ENCODE results near the gene KIF3B.

Gene KIF3B

DNA sequence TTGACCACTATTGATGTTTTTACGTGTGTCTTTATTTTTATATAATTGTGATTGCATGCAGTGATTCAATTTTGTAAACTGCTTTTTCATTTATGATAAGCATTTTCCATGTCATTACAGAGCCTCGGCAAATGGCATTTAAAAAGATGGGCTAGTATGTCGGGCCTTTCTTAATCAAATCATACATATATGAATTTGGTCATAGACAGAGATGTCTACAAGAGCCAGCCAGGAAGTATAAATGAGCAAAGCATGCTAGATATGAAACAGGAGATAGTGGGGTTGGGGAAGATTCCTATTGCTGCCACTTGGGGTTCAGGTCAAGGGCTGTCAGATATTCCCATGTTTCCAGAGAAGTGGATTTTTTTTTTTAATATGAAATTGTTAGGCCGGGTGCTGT, 20.0 kb downstream of the KIF3B start:
- Histone ChIP-seq H3K27ac (replicated peaks) (no peak overlapping the region), H3K27me3 (ENCODE audit: insufficient read depth, poor library complexity, severe bottlenecking) (no peaks in the 10 kb centered on the region), H3K4me3 (replicated peaks; ENCODE audit: insufficient read depth, low read length) (no peak overlapping the region)
- TF ChIP-seq POLR2AphosphoS5 (IDR thresholded peaks at IDR 0.05; ENCODE audit: low read depth) (no peak), SPI1 (IDR thresholded peaks at IDR 0.05; ENCODE audit: borderline replicate concordance, low read depth) (no peak), GABPA (IDR thresholded peaks at IDR 0.05; ENCODE audit: low read depth) (no peak)
- TF ChIP-seq, protein P1, sequence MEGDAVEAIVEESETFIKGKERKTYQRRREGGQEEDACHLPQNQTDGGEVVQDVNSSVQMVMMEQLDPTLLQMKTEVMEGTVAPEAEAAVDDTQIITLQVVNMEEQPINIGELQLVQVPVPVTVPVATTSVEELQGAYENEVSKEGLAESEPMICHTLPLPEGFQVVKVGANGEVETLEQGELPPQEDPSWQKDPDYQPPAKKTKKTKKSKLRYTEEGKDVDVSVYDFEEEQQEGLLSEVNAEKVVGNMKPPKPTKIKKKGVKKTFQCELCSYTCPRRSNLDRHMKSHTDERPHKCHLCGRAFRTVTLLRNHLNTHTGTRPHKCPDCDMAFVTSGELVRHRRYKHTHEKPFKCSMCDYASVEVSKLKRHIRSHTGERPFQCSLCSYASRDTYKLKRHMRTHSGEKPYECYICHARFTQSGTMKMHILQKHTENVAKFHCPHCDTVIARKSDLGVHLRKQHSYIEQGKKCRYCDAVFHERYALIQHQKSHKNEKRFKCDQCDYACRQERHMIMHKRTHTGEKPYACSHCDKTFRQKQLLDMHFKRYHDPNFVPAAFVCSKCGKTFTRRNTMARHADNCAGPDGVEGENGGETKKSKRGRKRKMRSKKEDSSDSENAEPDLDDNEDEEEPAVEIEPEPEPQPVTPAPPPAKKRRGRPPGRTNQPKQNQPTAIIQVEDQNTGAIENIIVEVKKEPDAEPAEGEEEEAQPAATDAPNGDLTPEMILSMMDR (IDR thresholded peaks at IDR 0.05; ENCODE audit: insufficient read depth, low read length) = no peak
- TF ChIP-seq, protein P2, sequence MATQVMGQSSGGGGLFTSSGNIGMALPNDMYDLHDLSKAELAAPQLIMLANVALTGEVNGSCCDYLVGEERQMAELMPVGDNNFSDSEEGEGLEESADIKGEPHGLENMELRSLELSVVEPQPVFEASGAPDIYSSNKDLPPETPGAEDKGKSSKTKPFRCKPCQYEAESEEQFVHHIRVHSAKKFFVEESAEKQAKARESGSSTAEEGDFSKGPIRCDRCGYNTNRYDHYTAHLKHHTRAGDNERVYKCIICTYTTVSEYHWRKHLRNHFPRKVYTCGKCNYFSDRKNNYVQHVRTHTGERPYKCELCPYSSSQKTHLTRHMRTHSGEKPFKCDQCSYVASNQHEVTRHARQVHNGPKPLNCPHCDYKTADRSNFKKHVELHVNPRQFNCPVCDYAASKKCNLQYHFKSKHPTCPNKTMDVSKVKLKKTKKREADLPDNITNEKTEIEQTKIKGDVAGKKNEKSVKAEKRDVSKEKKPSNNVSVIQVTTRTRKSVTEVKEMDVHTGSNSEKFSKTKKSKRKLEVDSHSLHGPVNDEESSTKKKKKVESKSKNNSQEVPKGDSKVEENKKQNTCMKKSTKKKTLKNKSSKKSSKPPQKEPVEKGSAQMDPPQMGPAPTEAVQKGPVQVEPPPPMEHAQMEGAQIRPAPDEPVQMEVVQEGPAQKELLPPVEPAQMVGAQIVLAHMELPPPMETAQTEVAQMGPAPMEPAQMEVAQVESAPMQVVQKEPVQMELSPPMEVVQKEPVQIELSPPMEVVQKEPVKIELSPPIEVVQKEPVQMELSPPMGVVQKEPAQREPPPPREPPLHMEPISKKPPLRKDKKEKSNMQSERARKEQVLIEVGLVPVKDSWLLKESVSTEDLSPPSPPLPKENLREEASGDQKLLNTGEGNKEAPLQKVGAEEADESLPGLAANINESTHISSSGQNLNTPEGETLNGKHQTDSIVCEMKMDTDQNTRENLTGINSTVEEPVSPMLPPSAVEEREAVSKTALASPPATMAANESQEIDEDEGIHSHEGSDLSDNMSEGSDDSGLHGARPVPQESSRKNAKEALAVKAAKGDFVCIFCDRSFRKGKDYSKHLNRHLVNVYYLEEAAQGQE (IDR thresholded peaks at IDR 0.05; ENCODE audit: insufficient replicate concordance, low read depth) = no peak
- DNase-seq (ENCODE audit: low read depth in 1 of 2, low spot score in 1 of 2) = no peak

DNA sequence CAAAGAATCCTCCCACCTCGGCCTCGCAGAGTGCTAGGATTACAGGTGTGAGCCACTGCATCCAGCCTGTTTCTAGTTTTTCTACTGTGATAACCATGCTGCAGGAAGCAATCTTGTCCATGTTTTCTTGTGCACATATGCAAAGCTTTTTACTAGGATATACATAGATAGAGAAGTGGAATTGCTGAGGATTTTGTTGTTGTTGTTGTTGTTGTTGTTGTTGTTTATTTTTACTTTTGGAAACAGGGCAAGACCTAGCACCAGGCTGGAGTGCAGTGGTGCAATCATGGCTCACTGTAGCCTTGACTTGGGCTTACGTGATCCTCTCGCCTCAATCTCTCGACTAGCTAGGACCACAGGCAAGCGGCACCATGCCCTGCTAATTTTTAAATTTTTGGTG, 23.2 kb downstream of the KIF3B start:
- TF ChIP-seq SPI1 (IDR thresholded peaks at IDR 0.05; ENCODE audit: borderline replicate concordance, low read depth) = no peak
- TF ChIP-seq, protein P1 (IDR thresholded peaks at IDR 0.05; ENCODE audit: insufficient read depth, low read length) = no peak
- TF ChIP-seq POLR2AphosphoS5 (IDR thresholded peaks at IDR 0.05; ENCODE audit: low read depth) = no peak
- no peak for TF ChIP-seq GABPA (IDR thresholded peaks at IDR 0.05; ENCODE audit: low read depth)
- TF ChIP-seq, protein P2 (IDR thresholded peaks at IDR 0.05; ENCODE audit: insufficient replicate concordance, low read depth) = no peak
- H3K27ac ChIP-seq (replicated peaks) = no peak overlapping the region
- no peak overlapping the region for H3K4me3 ChIP-seq (replicated peaks; ENCODE audit: insufficient read depth, low read length)
- H3K27me3 ChIP-seq (ENCODE audit: insufficient read depth, poor library complexity, severe bottlenecking) = no peaks in the 10 kb centered on the region
- DNase-seq (ENCODE audit: low read depth in 1 of 2, low spot score in 1 of 2) = no peak

DNA sequence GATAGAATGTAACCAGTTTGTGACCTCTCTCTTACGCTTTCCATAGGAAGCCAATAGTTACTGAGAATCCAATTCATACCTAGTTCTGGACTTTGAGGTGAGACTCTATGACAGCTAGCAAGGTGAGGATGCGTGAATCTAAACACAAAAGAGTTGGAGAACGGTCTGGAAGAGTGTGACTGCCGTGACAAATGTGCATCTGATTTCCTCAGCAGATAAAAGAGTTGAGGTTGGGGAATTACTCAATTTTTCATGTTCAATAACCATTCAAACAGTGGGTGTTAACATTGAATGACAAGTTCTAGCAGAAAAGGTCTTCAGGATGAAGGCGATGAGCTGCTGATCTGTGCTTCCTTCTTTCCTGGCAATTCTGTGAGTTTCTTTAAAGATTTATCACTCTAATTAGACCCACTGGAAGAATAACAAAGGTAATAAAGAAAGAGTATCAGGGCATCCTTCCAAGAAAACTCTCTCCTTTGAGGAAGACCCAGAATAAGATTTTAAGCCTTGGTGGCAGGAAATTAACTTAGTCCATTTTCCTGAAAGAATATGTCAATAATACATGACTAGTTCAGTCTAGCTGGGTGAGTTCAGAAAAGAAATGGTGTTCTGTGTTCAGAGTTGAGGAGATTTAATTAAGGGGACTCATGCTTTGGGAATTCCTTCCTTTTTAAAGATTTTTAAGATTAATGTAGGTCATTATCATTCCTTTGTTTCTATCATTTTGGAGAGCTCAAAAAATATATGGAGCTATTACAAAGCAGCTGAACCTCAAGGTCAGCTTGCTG, 24.5 kb downstream of the KIF3B start:
- TF ChIP-seq POLR2AphosphoS5 (IDR thresholded peaks at IDR 0.05; ENCODE audit: low read depth) (no peak), SPI1 (IDR thresholded peaks at IDR 0.05; ENCODE audit: borderline replicate concordance, low read depth) (no peak), GABPA (IDR thresholded peaks at IDR 0.05; ENCODE audit: low read depth) (no peak)
- TF ChIP-seq, protein P2 (IDR thresholded peaks at IDR 0.05; ENCODE audit: insufficient replicate concordance, low read depth) = no peak
- TF ChIP-seq, protein P1 (IDR thresholded peaks at IDR 0.05; ENCODE audit: insufficient read depth, low read length) = no peak
- no peak for DNase-seq (ENCODE audit: low read depth in 1 of 2, low spot score in 1 of 2)
- H3K27ac ChIP-seq (replicated peaks) = no peak overlapping the region

More for the DNA sequence above, 24.5 kb downstream of the KIF3B start:
- H3K27me3 ChIP-seq (ENCODE audit: insufficient read depth, poor library complexity, severe bottlenecking) = no peaks in the 10 kb centered on the region
- no peak overlapping the region for H3K4me3 ChIP-seq (replicated peaks; ENCODE audit: insufficient read depth, low read length)

All from HL-60 (cell line).